Central memory CD4-positive, alpha-beta T cell (primary cell): ENCODE measurements around the gene SUPT4H1.

Experiments
- DNase-seq: peaks from one replicate; pipeline ENCODE4 v3.0.0; 2022

The SUPT4H1 gene

GRCh38 chr17:58302919-58303585 is 48.9 kb downstream of the SUPT4H1 start:
- no peak for DNase-seq

GRCh38 chr17:58302171-58302918 is 49.7 kb downstream of the SUPT4H1 start:
- no peak for DNase-seq

GRCh38 chr17:58301504-58302150 is 50.4 kb downstream of the SUPT4H1 start:
- no peak for DNase-seq

- DNase-seq = no peak
Measured at GRCh38 chr17:58300336-58300735, 51.7 kb downstream of the SUPT4H1 start.
